Hepatocyte (in vitro differentiated cells): Measurements from ENCODE around the gene TMEM209. TPM values are rescaled to one million over a fixed set of nuclear protein-coding genes. Genes with fewer than 3 reads are reported as not detected.
"Not testable (repeated sequence)": the region's sequence is repeated elsewhere in the genome, so short reads cannot be mapped to it uniquely, and the experiment has no call there.

Experiments
- DNase-seq: peaks from one replicate; pipeline ENCODE4 v3.0.0-alpha.2; 2016; ENCODE audit warnings: low spot score
- H2AFZ ChIP-seq: fragments of 200-600 bp; sonication (generic); 2 replicates; pipeline ENCODE4 v1.6.0; 2016; ENCODE audit warnings: antibody characterized with exemption, mild to moderate bottlenecking
- H3K27ac ChIP-seq: fragments of 200-600 bp; sonication (generic); 2 replicates; pipeline ENCODE4 v1.5.1; 2016; ENCODE audit warnings: mild to moderate bottlenecking
- H3K27me3 ChIP-seq: fragments of 200-600 bp; sonication (generic); 2 replicates; pipeline ENCODE4 v1.6.1; 2016
- H3K36me3 ChIP-seq: fragments of 200-600 bp; sonication (generic); replicated peaks from 2 replicates; pipeline ENCODE4 v1.5.1; 2016; ENCODE audit warnings: low read depth; ENCODE audit not compliant: insufficient read depth
- H3K4me1 ChIP-seq: fragments of 200-600 bp; sonication (generic); 2 replicates; pipeline ENCODE4 v1.5.1; 2016; ENCODE audit warnings: mild to moderate bottlenecking, moderate library complexity; ENCODE audit not compliant: insufficient read depth
- H3K4me2 ChIP-seq: fragments of 200-600 bp; sonication (generic); 2 replicates; pipeline ENCODE4 v1.6.0; 2016
- H3K4me3 ChIP-seq: fragments of 200-600 bp; sonication (generic); 2 replicates; pipeline ENCODE4 v1.5.1; 2016; ENCODE audit warnings: mild to moderate bottlenecking
- H3K79me2 ChIP-seq: fragments of 200-600 bp; sonication (generic); 2 replicates; pipeline ENCODE4 v1.6.0; 2017; ENCODE audit warnings: mild to moderate bottlenecking
- H3K9me2 ChIP-seq: fragments of 200-600 bp; sonication (generic); replicated peaks from 2 replicates; pipeline ENCODE4 v1.6.0; 2017; ENCODE audit warnings: mild to moderate bottlenecking; ENCODE audit not compliant: insufficient read depth
- H3K9me3 ChIP-seq: fragments of 200-600 bp; sonication (generic); 2 replicates; pipeline ENCODE4 v1.5.1; 2016; ENCODE audit warnings: low read depth, mild to moderate bottlenecking
- H4K20me1 ChIP-seq: fragments of 200-600 bp; sonication (generic); 2 replicates; pipeline ENCODE4 v1.6.0; 2016; ENCODE audit warnings: mild to moderate bottlenecking; ENCODE audit not compliant: insufficient read depth, poor library complexity, severe bottlenecking
- EZH2 ChIP-seq: fragments of 200-600 bp; sonication (generic); IDR thresholded peaks from 2 replicates; pipeline ENCODE4 v1.6.1; 2016; ENCODE audit warnings: antibody characterized with exemption, mild to moderate bottlenecking, borderline replicate concordance
- EZH2phosphoT487 ChIP-seq: fragments of 200-600 bp; sonication (generic); IDR thresholded peaks from one replicate; pipeline ENCODE4 v1.6.1; 2018; ENCODE audit warnings: antibody characterized with exemption, mild to moderate bottlenecking, low read depth, moderate library complexity; ENCODE audit not compliant: unreplicated experiment, severe bottlenecking
- WGBS: methylation state at CpG from one replicate; pipeline ENCODE4 v1.1.6; 2016; ENCODE audit warnings: low lambda C conversion rate; ENCODE audit errors: missing lambda C conversion rate; 5-methylcytosine and 5-hydroxymethylcytosine counted together
- polyA plus RNA-seq: library from polyadenylated mRNA; unstranded; fragments of >200 nt; fragmentation: Nextera tagmentation; extraction: Ambion mirVana; gene quantifications from 2 replicates; pipeline ENCODE4 v1.2.1, GENCODE V29; 2016
- total RNA-seq: library from RNA; depleted of rRNA; stranded (reverse); fragments of >200 nt; gene quantifications from 2 replicates; pipeline ENCODE4 v1.2.3, GENCODE V29; 2014
- TF ChIP-seq, protein P1 (sequence below): fragments of 200-600 bp; sonication (generic); IDR thresholded peaks from 2 replicates; pipeline ENCODE4 v1.5.1; 2016; ENCODE audit warnings: antibody characterized with exemption, mild to moderate bottlenecking; ENCODE audit not compliant: poor library complexity

The TMEM209 gene
- total and polyA plus RNA-seq, 2 experiments from 2014 or later = 14.2 to 16.1 TPM

DNA sequence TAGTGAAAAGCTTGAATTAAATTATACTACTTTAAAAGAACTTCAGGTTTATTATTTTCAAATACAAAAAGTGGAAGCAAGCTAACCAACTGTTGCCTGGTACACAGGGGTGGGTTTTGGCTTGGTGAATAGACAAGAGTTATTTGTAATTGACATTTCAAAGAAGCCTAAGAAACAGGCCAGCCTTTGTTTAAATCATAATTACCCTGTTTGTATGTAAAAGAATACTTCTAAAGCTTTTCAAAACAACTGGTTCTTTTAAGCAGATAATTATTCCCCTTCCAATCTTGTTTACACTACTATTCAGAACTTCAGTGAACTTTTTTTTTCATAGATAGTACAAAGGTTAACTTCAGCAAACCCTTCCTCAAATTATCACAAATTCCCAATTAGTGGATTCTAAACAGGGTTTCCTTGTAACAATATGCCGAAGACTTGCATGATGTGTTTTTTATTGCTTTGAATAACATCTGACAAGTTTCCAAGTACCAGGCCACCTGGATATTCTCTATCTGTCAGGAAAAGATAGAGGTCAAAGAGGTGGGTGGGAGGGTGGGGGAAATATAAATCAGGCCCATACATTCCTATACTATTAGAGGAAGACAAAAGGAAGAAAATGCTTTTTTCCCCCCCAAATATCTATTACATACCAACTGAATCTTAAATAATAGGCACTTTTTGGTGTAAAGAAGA is 22.8 kb upstream of the TMEM209 start:
- H3K4me2 ChIP-seq = peak overlapping the region; percentile 26
- no peaks in the 10 kb centered on the region for H4K20me1 ChIP-seq
- no peak for DNase-seq
- H2AFZ ChIP-seq = no peak overlapping the region
- H3K4me3 ChIP-seq = no peak overlapping the region
- H3K36me3 ChIP-seq = no peaks in the 10 kb centered on the region
- H3K79me2 ChIP-seq = no peaks in the 10 kb centered on the region
- H3K27ac ChIP-seq = peak overlapping the region; percentile 91
- no peaks in the 10 kb centered on the region for H3K9me2 ChIP-seq
- TF ChIP-seq EZH2phosphoT487 = no peak
- TF ChIP-seq EZH2 = no peak
- TF ChIP-seq, protein P1, sequence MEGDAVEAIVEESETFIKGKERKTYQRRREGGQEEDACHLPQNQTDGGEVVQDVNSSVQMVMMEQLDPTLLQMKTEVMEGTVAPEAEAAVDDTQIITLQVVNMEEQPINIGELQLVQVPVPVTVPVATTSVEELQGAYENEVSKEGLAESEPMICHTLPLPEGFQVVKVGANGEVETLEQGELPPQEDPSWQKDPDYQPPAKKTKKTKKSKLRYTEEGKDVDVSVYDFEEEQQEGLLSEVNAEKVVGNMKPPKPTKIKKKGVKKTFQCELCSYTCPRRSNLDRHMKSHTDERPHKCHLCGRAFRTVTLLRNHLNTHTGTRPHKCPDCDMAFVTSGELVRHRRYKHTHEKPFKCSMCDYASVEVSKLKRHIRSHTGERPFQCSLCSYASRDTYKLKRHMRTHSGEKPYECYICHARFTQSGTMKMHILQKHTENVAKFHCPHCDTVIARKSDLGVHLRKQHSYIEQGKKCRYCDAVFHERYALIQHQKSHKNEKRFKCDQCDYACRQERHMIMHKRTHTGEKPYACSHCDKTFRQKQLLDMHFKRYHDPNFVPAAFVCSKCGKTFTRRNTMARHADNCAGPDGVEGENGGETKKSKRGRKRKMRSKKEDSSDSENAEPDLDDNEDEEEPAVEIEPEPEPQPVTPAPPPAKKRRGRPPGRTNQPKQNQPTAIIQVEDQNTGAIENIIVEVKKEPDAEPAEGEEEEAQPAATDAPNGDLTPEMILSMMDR = no peak
- 10% methylated on average over 1 of the region's 1 CpG for WGBS
- no peaks in the 10 kb centered on the region for H3K27me3 ChIP-seq
- H3K9me3 ChIP-seq = no peaks in the 10 kb centered on the region
- H3K4me1 ChIP-seq = peaks cover 21% of the 10 kb centered on the region

DNA sequence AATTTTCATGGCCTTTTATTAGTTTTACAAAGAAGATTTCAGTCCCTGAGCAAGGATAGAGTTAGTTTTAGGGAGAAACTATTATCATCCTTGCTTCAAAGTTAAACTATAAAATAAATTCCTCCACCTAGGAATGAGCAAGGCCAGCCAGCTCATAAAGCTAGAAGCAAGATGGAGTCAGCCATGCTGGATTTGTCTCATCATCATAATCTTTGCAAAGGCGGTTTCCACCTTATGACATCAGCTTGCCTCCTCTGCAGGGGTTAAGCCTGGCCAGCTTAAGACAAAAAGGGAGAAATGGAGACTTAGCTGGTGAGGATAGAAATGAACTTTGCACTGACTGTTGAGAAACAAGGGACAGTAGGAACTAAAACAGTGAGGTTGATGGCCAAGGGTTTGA is 21.1 kb upstream of the TMEM209 start:
- Histone ChIP-seq H4K20me1 (no peaks in the 10 kb centered on the region), H3K4me3 (no peak overlapping the region), H3K27ac (no peak overlapping the region), H3K79me2 (no peaks in the 10 kb centered on the region), H2AFZ (no peak overlapping the region), H3K36me3 (no peaks in the 10 kb centered on the region), H3K9me2 (no peaks in the 10 kb centered on the region), H3K4me1 (peaks cover 21% of the 10 kb centered on the region), H3K9me3 (no peaks in the 10 kb centered on the region), H3K4me2 (no peak overlapping the region), H3K27me3 (no peaks in the 10 kb centered on the region)
- WGBS = 96% methylated on average over 1 of the region's 1 CpG
- DNase-seq = no peak
- TF ChIP-seq EZH2 = no peak
- no peak for TF ChIP-seq EZH2phosphoT487
- TF ChIP-seq, protein P1 = no peak

DNA sequence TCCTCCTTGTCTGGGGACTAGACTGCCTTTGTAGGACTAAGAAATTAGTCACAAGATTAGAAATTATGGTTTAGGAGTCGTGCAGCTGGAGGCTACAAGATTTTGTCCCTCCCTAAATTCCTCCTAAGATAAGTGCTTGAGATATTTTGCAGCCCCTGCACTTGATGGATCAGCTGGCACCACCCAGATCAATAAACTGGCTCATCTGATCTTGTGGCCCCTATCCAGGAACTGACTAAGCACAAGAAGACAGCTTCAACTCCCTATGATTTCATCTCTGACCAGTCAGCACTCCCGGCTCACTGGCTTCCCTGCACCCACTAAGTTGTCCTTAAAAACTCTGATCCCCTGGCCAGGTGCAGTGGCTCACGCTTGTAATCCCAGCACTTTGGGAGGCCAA is 19.7 kb upstream of the TMEM209 start:
- H3K79me2 ChIP-seq, H3K36me3 ChIP-seq, H4K20me1 ChIP-seq, H3K9me2 ChIP-seq, H3K27me3 ChIP-seq, DNase-seq, H3K27ac ChIP-seq, H2AFZ ChIP-seq, H3K4me3 ChIP-seq, H3K4me2 ChIP-seq, H3K9me3 ChIP-seq: not testable (repeated sequence)
- 83% methylated on average over 3 of the region's 3 CpGs for WGBS
- H3K4me1 ChIP-seq = peaks cover 21% of the 10 kb centered on the region

DNA sequence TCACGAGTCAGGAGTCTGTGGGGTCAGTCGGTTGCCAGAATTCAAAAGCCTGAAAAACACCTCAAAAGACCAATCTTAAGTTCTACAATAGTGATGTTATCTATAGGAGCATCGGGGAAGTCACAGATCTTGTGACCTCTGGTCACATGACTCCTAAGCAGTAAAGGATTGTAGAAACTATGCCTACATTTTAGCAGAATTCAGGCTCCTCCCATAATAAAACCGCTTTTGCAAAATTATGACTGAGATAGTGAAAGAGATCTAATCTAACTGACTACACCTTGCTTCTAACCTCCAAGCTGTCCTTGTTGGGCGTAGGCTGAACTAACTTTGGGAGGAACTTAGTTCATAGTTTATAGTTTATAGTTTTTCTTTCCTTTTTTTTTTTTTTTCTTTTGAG is 19.0 kb upstream of the TMEM209 start:
- H3K36me3 ChIP-seq = no peaks in the 10 kb centered on the region
- DNase-seq = no peak
- no peak overlapping the region for H3K4me3 ChIP-seq
- no peaks in the 10 kb centered on the region for H3K79me2 ChIP-seq
- H3K9me2 ChIP-seq = no peaks in the 10 kb centered on the region
- no peaks in the 10 kb centered on the region for H3K9me3 ChIP-seq
- 88% methylated on average over 5 of the region's 5 CpGs for WGBS
- H4K20me1 ChIP-seq = no peaks in the 10 kb centered on the region
- no peak for TF ChIP-seq EZH2
- TF ChIP-seq EZH2phosphoT487 = no peak
- TF ChIP-seq, protein P1 = no peak
- H3K4me2 ChIP-seq = no peak overlapping the region
- no peaks in the 10 kb centered on the region for H3K27me3 ChIP-seq
- H3K27ac ChIP-seq = no peak overlapping the region
- H2AFZ ChIP-seq = no peak overlapping the region
- H3K4me1 ChIP-seq = peaks cover 19% of the 10 kb centered on the region
